Measurements from ENCODE around the gene CPA1. TPM values are rescaled to one million over a fixed set of nuclear protein-coding genes. Genes with fewer than 3 reads are reported as not detected.

CPA1 gene
- total RNA-seq, 1 experiment from 2014 or later: not detected

DNA sequence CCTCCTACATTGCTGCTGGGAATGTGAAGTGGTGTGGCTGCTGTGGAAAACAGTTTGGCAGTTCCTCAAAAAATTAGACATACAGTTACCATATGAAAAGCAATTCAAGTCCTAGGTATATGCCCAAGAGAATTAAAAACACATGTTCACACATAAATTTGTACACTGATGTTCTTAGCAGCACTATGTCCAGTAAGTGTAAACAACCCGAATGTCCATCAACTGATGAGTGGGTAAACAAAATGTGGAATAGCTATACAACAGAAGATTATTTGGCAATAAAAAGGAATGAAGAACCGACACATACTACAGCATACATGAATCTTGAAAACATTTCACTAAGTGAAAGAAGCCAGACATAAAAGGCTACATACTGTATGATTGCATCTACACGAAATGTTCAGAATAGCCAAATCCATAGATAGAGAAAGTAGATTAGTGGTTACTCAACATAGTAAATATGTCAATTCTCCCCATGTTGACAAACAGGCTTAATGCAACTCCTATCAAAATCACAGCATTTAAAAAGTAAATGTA, 43.3 kb downstream of the CPA1 start:
- H2BK5ac ChIP-seq (ENCODE audit: insufficient read length, low read length): no peak overlapping the region
- no peak overlapping the region for H2BK20ac ChIP-seq (ENCODE audit: low read depth, low read length, poor library complexity, severe bottlenecking)
- H3K4me1 Mint-ChIP-seq: peaks cover 16 to 28% of the 10 kb centered on the region in 2 experiments
- H3K79me2 ChIP-seq (ENCODE audit: insufficient read depth, low read length): no peaks in the 10 kb centered on the region
- H3K36me3 Mint-ChIP-seq (ENCODE audit: insufficient read depth in 1 of 3, low read depth in 3 of 3): no peaks in the 10 kb centered on the region
- no peaks in the 10 kb centered on the region for H3K79me1 ChIP-seq (ENCODE audit: insufficient read depth, low read depth, low read length, poor library complexity, severe bottlenecking)
- no peak overlapping the region for H3T11ph ChIP-seq (ENCODE audit: low read length)
- no peak overlapping the region for H4K91ac ChIP-seq (ENCODE audit: insufficient read length, low read depth, low read length)
- no peak overlapping the region for H3K27ac ChIP-seq (ENCODE audit: insufficient read length, low read depth, low read length)
- no peak overlapping the region for H3K18ac ChIP-seq (ENCODE audit: insufficient read length, low read depth, low read length)
- no peak overlapping the region for H2BK12ac ChIP-seq (ENCODE audit: insufficient read length, low read depth, low read length)
- no CpG with 5 or more reads among the region's 3 CpGs for WGBS (ENCODE audit: extremely low coverage, insufficient read length, low lambda C conversion rate)
- H4K8ac ChIP-seq (replicated peaks; ENCODE audit: insufficient read length, low read depth, low read length): no peak overlapping the region
- H2AK5ac ChIP-seq (ENCODE audit: insufficient read length, low read length): no peak overlapping the region
- no peak overlapping the region for H3K27ac Mint-ChIP-seq
- no peak overlapping the region for H3K14ac ChIP-seq (ENCODE audit: insufficient read depth, low read length)
- no peak overlapping the region for H2BK120ac ChIP-seq (ENCODE audit: low read depth, low read length, poor library complexity, severe bottlenecking)
- DNase-seq: no peak
- no peaks in the 10 kb centered on the region for H3K27me3 ChIP-seq (ENCODE audit: insufficient read depth, low read length)
- H3K4me1 ChIP-seq (ENCODE audit: insufficient read depth, low read length): no peaks in the 10 kb centered on the region
- no peak overlapping the region for H3K23ac ChIP-seq (ENCODE audit: insufficient read length, low read depth, low read length)
- no peak overlapping the region for H3K4me2 ChIP-seq (ENCODE audit: insufficient read depth, insufficient read length, low read length)
- no peaks in the 10 kb centered on the region for H4K20me1 ChIP-seq (ENCODE audit: control insufficient read depth, insufficient read depth, insufficient read length)
- no peaks in the 10 kb centered on the region for H3K9me3 Mint-ChIP-seq
- no peak overlapping the region for H2AFZ ChIP-seq (ENCODE audit: low read length)
- H3K4ac ChIP-seq (ENCODE audit: low read depth, low read length): no peak overlapping the region
- no peaks in the 10 kb centered on the region for H3K23me2 ChIP-seq (ENCODE audit: insufficient read length, low read depth, low read length, poor library complexity, severe bottlenecking)
- no peak overlapping the region for H3K56ac ChIP-seq (ENCODE audit: insufficient read length, low read depth, low read length)
- H2BK15ac ChIP-seq (ENCODE audit: low read depth, low read length): no peak overlapping the region
- no peaks in the 10 kb centered on the region for H3K9me3 ChIP-seq (ENCODE audit: control insufficient read depth, low read depth, low read length)
- H3K9ac ChIP-seq (ENCODE audit: extremely low read depth, insufficient read length, low read length): no peak overlapping the region
- H4K5ac ChIP-seq (ENCODE audit: insufficient read length, low read depth, low read length): no peak overlapping the region
- TF ChIP-seq, protein P1, sequence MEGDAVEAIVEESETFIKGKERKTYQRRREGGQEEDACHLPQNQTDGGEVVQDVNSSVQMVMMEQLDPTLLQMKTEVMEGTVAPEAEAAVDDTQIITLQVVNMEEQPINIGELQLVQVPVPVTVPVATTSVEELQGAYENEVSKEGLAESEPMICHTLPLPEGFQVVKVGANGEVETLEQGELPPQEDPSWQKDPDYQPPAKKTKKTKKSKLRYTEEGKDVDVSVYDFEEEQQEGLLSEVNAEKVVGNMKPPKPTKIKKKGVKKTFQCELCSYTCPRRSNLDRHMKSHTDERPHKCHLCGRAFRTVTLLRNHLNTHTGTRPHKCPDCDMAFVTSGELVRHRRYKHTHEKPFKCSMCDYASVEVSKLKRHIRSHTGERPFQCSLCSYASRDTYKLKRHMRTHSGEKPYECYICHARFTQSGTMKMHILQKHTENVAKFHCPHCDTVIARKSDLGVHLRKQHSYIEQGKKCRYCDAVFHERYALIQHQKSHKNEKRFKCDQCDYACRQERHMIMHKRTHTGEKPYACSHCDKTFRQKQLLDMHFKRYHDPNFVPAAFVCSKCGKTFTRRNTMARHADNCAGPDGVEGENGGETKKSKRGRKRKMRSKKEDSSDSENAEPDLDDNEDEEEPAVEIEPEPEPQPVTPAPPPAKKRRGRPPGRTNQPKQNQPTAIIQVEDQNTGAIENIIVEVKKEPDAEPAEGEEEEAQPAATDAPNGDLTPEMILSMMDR (conservative IDR thresholded peaks at IDR 0.05): no peak
- no peaks in the 10 kb centered on the region for H3K27me3 Mint-ChIP-seq (ENCODE audit: low read depth)
- H3K4me3 Mint-ChIP-seq: no peak overlapping the region
